GM12878 (cell line): ENCODE measurements around the gene TET3. TPM values are rescaled to one million over a fixed set of nuclear protein-coding genes. Genes with fewer than 3 reads are reported as not detected.

ENCODE experiments used
- ATAC-seq: fragments of 200-7000 bp; cut with Tn5 transposase; 3 replicates; pipeline ENCODE4 v1.9.1; 2020; ENCODE audit warnings: mild to moderate bottlenecking, moderate library complexity
- BruUV-seq: library from RNA; stranded (reverse); fragments of 400-500 nt; replicated peaks from 2 replicates; lab custom pipeline; 2021; lab: Mats Ljungman, UMichigan
- CTCF ChIA-PET: fragments of 300-600 bp; sonication (Branson Sonifier 250); formaldehyde crosslinking; extraction: SDS; loops from one replicate; lab custom pipeline; 2021; ENCODE audit warnings: inconsistent platforms; lab: Yijun Ruan, JAX
- POLR2A ChIA-PET: fragments of 350-600 bp; formaldehyde crosslinking; extraction: SDS; loops from one replicate; lab custom pipeline; 2021; ENCODE audit warnings: inconsistent platforms; lab: Charles Lee
- RAD21 ChIA-PET: fragments of 300-600 bp; sonication (Branson Sonifier 250); formaldehyde crosslinking; loops from one replicate; lab custom pipeline; 2023; ENCODE audit warnings: antibody characterized with exemption; ENCODE audit not compliant: unreplicated experiment; lab: Charles Lee
- SMC1A ChIA-PET: fragments of 300-600 bp; sonication (Branson Sonifier 250); formaldehyde crosslinking; loops from one replicate; lab custom pipeline; 2023; ENCODE audit not compliant: unreplicated experiment, uncharacterized antibody; lab: Charles Lee
- DNase-seq: peaks from one replicate; pipeline ENCODE4 v3.0.0-alpha.2; 2011; ENCODE audit warnings: low read depth, low spot score
- FAIRE-seq: peaks from 3 replicates; lab custom pipeline; 2011; peaks lifted over from hg19 to GRCh38; lab: Jason Lieb, UNC
- H2AFZ ChIP-seq: 2 replicates; pipeline ENCODE4 v1.6.0; 2011; ENCODE audit warnings: low read depth, low read length, control low read depth; ENCODE audit not compliant: control insufficient read depth
- H3K27ac ChIP-seq: 2 replicates; pipeline ENCODE4 v1.5.1; 2011; ENCODE audit warnings: control low read depth; ENCODE audit not compliant: control insufficient read depth, insufficient read depth
- H3K27me3 ChIP-seq, 2 experiments: replicated peaks in 1 of 2; 2 replicates each; pipeline versions ENCODE4 v1.6.0 to v1.6.1; 2011; ENCODE audit warnings: low read length in 1 of 2; ENCODE audit not compliant: control insufficient read depth in 2 of 2, insufficient read depth in 2 of 2
- H3K36me3 ChIP-seq, 2 experiments: 2 replicates each; pipeline ENCODE4 v1.5.1; 2011; ENCODE audit warnings: low read length in 1 of 2; ENCODE audit not compliant: control insufficient read depth in 2 of 2, insufficient read depth in 2 of 2
- H3K4me1 ChIP-seq: 2 replicates; pipeline ENCODE4 v1.6.1; 2011; ENCODE audit warnings: mild to moderate bottlenecking, low read length, moderate library complexity, mixed read lengths; ENCODE audit not compliant: control insufficient read depth, insufficient read depth
- H3K4me2 ChIP-seq: 2 replicates; pipeline ENCODE4 v1.6.0; 2011; ENCODE audit warnings: control low read depth; ENCODE audit not compliant: control insufficient read depth, insufficient read depth
- H3K4me3 ChIP-seq: fragments of 200-600 bp; sonication (generic); 2 replicates; pipeline ENCODE4 v1.5.1; 2016
- H3K79me2 ChIP-seq: 2 replicates; pipeline ENCODE4 v1.6.0; 2011; ENCODE audit warnings: low read length; ENCODE audit not compliant: control insufficient read depth, insufficient read depth
- H3K9ac ChIP-seq: 2 replicates; pipeline ENCODE4 v1.8.0; 2011; ENCODE audit warnings: low read length, control low read depth, mixed read lengths; ENCODE audit not compliant: control insufficient read depth, insufficient read depth
- H3K9me3 ChIP-seq: replicated peaks from 3 replicates; pipeline ENCODE4 v1.5.1; 2011; ENCODE audit warnings: mild to moderate bottlenecking, low read length; ENCODE audit not compliant: control insufficient read depth, insufficient read depth
- H4K20me1 ChIP-seq: 2 replicates; pipeline ENCODE4 v1.6.0; 2011; ENCODE audit not compliant: control insufficient read depth, insufficient read depth
- BACH1 ChIP-seq: fragments of 450-650 bp; IDR thresholded peaks from 2 replicates; pipeline ENCODE4 v1.6.1; 2017; ENCODE audit warnings: mild to moderate bottlenecking, borderline replicate concordance
- BCLAF1 ChIP-seq: fragments of 450-650 bp; IDR thresholded peaks from 2 replicates; pipeline ENCODE4 v1.6.1; 2017; ENCODE audit warnings: antibody characterized with exemption, mild to moderate bottlenecking, moderate library complexity
- BHLHE40 ChIP-seq, 2 experiments: fragments of 450-650 bp in 1 of 2; IDR thresholded peaks; 2 replicates each; pipeline ENCODE4 v1.6.1; 2011 to 2017; ENCODE audit warnings: low read depth in 2 of 2, borderline replicate concordance in 1 of 2, improper control_type of control experiment in 1 of 2, low read length in 1 of 2, mild to moderate bottlenecking in 1 of 2
- BRCA1 ChIP-seq: IDR thresholded peaks from 2 replicates; pipeline ENCODE4 v1.6.1; 2011; ENCODE audit warnings: low read depth, low read length, improper control_type of control experiment
- CHD2 ChIP-seq: IDR thresholded peaks from 2 replicates; pipeline ENCODE4 v1.6.1; 2011; ENCODE audit warnings: low read depth, low read length, improper control_type of control experiment, borderline replicate concordance
- CHD4 ChIP-seq: fragments of 200-600 bp; sonication (generic); IDR thresholded peaks from 2 replicates; pipeline ENCODE4 v1.6.1; 2016; ENCODE audit warnings: mild to moderate bottlenecking
- EZH2 ChIP-seq: IDR thresholded peaks from 2 replicates; pipeline ENCODE4 v1.6.1; 2012; ENCODE audit warnings: low read depth, mild to moderate bottlenecking, control low read depth, inconsistent platforms, low read length, borderline replicate concordance; ENCODE audit not compliant: control insufficient read depth
- GATAD2B ChIP-seq: fragments of 450-650 bp; conservative IDR thresholded peaks from 2 replicates; pipeline ENCODE4 v1.6.1; 2017; ENCODE audit warnings: low read depth, mild to moderate bottlenecking, moderate library complexity
- HCFC1 ChIP-seq: fragments of 150-350 bp; IDR thresholded peaks from 2 replicates; pipeline ENCODE4 v1.6.1; 2014; ENCODE audit warnings: low read length
- IKZF1 ChIP-seq: fragments of 450-650 bp; conservative IDR thresholded peaks from 2 replicates; pipeline ENCODE4 v1.6.1; 2017; ENCODE audit warnings: antibody characterized with exemption, mild to moderate bottlenecking
- IKZF2 ChIP-seq, 2 experiments: fragments of 450-650 bp; IDR thresholded peaks; 2 replicates each; pipeline ENCODE4 v1.6.1; 2017; ENCODE audit warnings: mild to moderate bottlenecking in 2 of 2, moderate library complexity in 2 of 2
- IRF3 ChIP-seq: fragments of 450-650 bp; IDR thresholded peaks from 2 replicates; pipeline ENCODE4 v1.6.1; 2014; ENCODE audit warnings: mild to moderate bottlenecking
- MAX ChIP-seq: IDR thresholded peaks from 2 replicates; pipeline ENCODE4 v1.6.1; 2012; ENCODE audit warnings: low read depth, low read length, improper control_type of control experiment
- MTA3 ChIP-seq: IDR thresholded peaks from 2 replicates; pipeline ENCODE4 v1.6.1; 2012; ENCODE audit warnings: low read length, inconsistent platforms, borderline replicate concordance
- NR2C1 ChIP-seq: fragments of 450-650 bp; IDR thresholded peaks from 2 replicates; pipeline ENCODE4 v1.6.1; 2017; ENCODE audit warnings: antibody characterized with exemption, mild to moderate bottlenecking, moderate library complexity
- NRF1 ChIP-seq: conservative IDR thresholded peaks from 2 replicates; pipeline ENCODE4 v1.6.1; 2011; ENCODE audit warnings: mild to moderate bottlenecking, low read depth, low read length, improper control_type of control experiment
- POU2F2 ChIP-seq: IDR thresholded peaks from 3 replicates; pipeline ENCODE4 v1.6.1; 2011; ENCODE audit warnings: low read depth, mild to moderate bottlenecking, low read length, borderline replicate concordance
- SMARCA5 ChIP-seq: fragments of 450-650 bp; IDR thresholded peaks from 2 replicates; pipeline ENCODE4 v1.6.1; 2017; ENCODE audit warnings: mild to moderate bottlenecking
- SUPT20H ChIP-seq: IDR thresholded peaks from 2 replicates; pipeline ENCODE4 v1.6.1; 2011; ENCODE audit warnings: low read depth, mild to moderate bottlenecking, low read length, moderate library complexity, borderline replicate concordance; ENCODE audit not compliant: control insufficient read depth
- TARDBP ChIP-seq: IDR thresholded peaks from 2 replicates; pipeline ENCODE4 v1.6.1; 2016; ENCODE audit warnings: borderline replicate concordance
- WGBS: methylation state at CpG from one replicate; pipeline ENCODE4 v1.1.6; 2016; ENCODE audit warnings: low lambda C conversion rate; ENCODE audit not compliant: insufficient replicate concordance, insufficient coverage; ENCODE audit errors: missing lambda C conversion rate; 5-methylcytosine and 5-hydroxymethylcytosine counted together
- in situ Hi-C: fragments of 300-500 bp; cut with MboI; formaldehyde crosslinking; loops from 9 replicates; pipeline ENCODE4 v1.14.3; 2018; ENCODE audit warnings: mixed read lengths
- intact Hi-C: fragments of 100-400 bp; cut with micrococcal nuclease; formaldehyde crosslinking; loops from one replicate; pipeline ENCODE4 v1.14.2; 2022; ENCODE audit not compliant: unreplicated experiment
- polyA plus RNA-seq, 11 experiments: library from polyadenylated mRNA; depleted of rRNA in 4 of 11; unstranded in 6 of 11; stranded (reverse) in 5 of 11; fragments of >200 nt; fragmentation: Nextera tagmentation in 4 of 11; fragmentation: Illumina TruSeq in 1 of 11; extraction: Ambion mirVana in 4 of 11; extraction: Trizol in 1 of 11; gene quantifications; 1 replicate in 1 of 11; 2 replicates in 10 of 11; pipeline versions ENCODE4 v1.2.1 to v1.2.3, GENCODE V29; 2011 to 2016; ENCODE audit warnings: inconsistent platforms in 2 of 11, missing spikeins in 2 of 11, low read depth in 1 of 11
- total RNA-seq, 4 experiments: library from RNA; depleted of rRNA in 3 of 4; stranded (reverse); fragments of >200 nt in 3 of 4; fragmentation: Illumina TruSeq in 1 of 4; extraction: Trizol in 1 of 4; gene quantifications; 2 replicates each; pipeline versions ENCODE4 v1.2.1 to v1.2.3, GENCODE V29; 2013 to 2021

The TET3 gene
- total and polyA plus RNA-seq, 10 of the 15 experiments (the other 5 are each of a cell fraction or from before 2014, with no cell fraction given) = 0.77 to 25.9 (median 8.5) TPM

- ATAC-seq (no peak), DNase-seq (no peak), FAIRE-seq (no peak)
- no TSS peak for BruUV-seq
- POLR2A ChIA-PET = interaction anchor here (1.0 to 4.4 kb wide), 8 partner anchors 15 to 95 kb away, joined by 3 to 34 read pairs (median 3); no protein-coding TSS in a partner anchor
- Histone ChIP-seq H3K4me3 (no peak overlapping the region), H4K20me1 (peaks cover 12% of the 10 kb centered on the region; the same call in 1 of the 2 replicates), H3K4me1 (peaks cover 12% of the 10 kb centered on the region), H3K4me2 (no peak overlapping the region), H3K79me2 (peaks cover 86% of the 10 kb centered on the region), H3K36me3 (peaks cover 0 to 13% of the 10 kb centered on the region in 2 experiments; a peak in 2 of 4 replicates), H3K9ac (peak overlapping the region; percentile 79; the same call in 1 of the 2 replicates), H3K9me3 (no peaks in the 10 kb centered on the region), H2AFZ (no peak overlapping the region), H3K27me3 (no peaks in the 10 kb centered on the region), H3K27ac (peak overlapping the region; percentile 88)
- intact Hi-C loops (loop anchor here (1.0 to 10.0 kb wide), 3 partner anchors 14 to 160 kb away; partner anchors contain the start of gene STAMBP), in situ Hi-C loops (no loop called here)
- 0% methylated on average over 12 of the region's 58 CpGs for WGBS
- RAD21 ChIA-PET = interaction anchor here (1.4 to 5.6 kb wide), 6 partner anchors 9 to 160 kb away, joined by 3 to 96 read pairs (median 50); partner anchors contain the start of genes DGUOK and STAMBP
- CTCF ChIA-PET = interaction anchor here (2.2 to 5.3 kb wide), 4 partner anchors 75 to 162 kb away, joined by 6 to 78 read pairs (median 54); partner anchors contain the start of gene STAMBP
- SMC1A ChIA-PET = interaction anchor here (0.6 to 5.6 kb wide), 5 partner anchors 14 to 158 kb away, joined by 3 to 46 read pairs (median 30); partner anchors contain the start of gene STAMBP
- TF ChIP-seq NRF1 (no peak), MAX (no peak), NR2C1 (0 out of 2 replicates have a peak, but pooled peaks have one; percentile 2), POU2F2 (peak; percentile 25; the same call in 1 of the 3 replicates), BHLHE40 (IDR thresholded peaks at IDR 0.05; ENCODE audit: borderline replicate concordance in 1 of 2, low read depth in 2 of 2, low read length in 1 of 2) (no peak), IKZF1 (no peak), BRCA1 (no peak), BACH1 (no peak), EZH2 (no peak), TARDBP (no peak), CHD2 (no peak), GATAD2B (no peak), MTA3 (no peak), SMARCA5 (peak; percentile 29; the same call in 1 of the 2 replicates), IKZF2 (IDR thresholded peaks at IDR 0.05) (no peak), CHD4 (no peak), BCLAF1 (no peak), IRF3 (no peak), HCFC1 (no peak), SUPT20H (no peak)
These were observed 205 bp downstream of the TET3 start for GRCh38 chr2:73984922-73985307.
